ENCODE data around the gene TIMM13. TPM values are rescaled to one million over a fixed set of nuclear protein-coding genes. Genes with fewer than 3 reads are reported as not detected.

Gene TIMM13
- total and polyA plus RNA-seq, 2 donors (not counting 1 experiment from before 2014, with no cell fraction given) = 19.4 to 32.5 TPM

GRCh38 chr19:2441096-2441752 is 13.8 kb upstream of the TIMM13 start:
- Mint-ChIP-seq H3K9me3 (ENCODE audit: insufficient read depth) (no peaks in the 10 kb centered on the region), H3K27me3 (no peaks in the 10 kb centered on the region), H3K4me1 (peaks cover under 1% of the 10 kb centered on the region), H3K4me3 (no peak overlapping the region), H3K27ac (no peak overlapping the region)
- peaks cover 19% of the 10 kb centered on the region for H3K79me2 ChIP-seq (ENCODE audit: control insufficient read depth, insufficient read depth, low read length)
- H3K9ac ChIP-seq (ENCODE audit: low read length) = no peak overlapping the region
- H4K20me1 ChIP-seq (ENCODE audit: control insufficient read depth, insufficient read depth, low read length, poor library complexity, severe bottlenecking) = no peaks in the 10 kb centered on the region
- no peak for DNase-seq
- H3K4me2 ChIP-seq (replicated peaks; ENCODE audit: low read depth, low read length, poor library complexity, severe bottlenecking) = no peak overlapping the region
- H3K27ac ChIP-seq (ENCODE audit: low read length in 2 of 2) = no peak overlapping the region
- H3K9me3 ChIP-seq (ENCODE audit: control extremely low read depth in 1 of 3, control insufficient read depth in 2 of 3, insufficient read depth in 1 of 3, low read length in 2 of 3) = no peaks in the 10 kb centered on the region
- TF ChIP-seq, protein P1, sequence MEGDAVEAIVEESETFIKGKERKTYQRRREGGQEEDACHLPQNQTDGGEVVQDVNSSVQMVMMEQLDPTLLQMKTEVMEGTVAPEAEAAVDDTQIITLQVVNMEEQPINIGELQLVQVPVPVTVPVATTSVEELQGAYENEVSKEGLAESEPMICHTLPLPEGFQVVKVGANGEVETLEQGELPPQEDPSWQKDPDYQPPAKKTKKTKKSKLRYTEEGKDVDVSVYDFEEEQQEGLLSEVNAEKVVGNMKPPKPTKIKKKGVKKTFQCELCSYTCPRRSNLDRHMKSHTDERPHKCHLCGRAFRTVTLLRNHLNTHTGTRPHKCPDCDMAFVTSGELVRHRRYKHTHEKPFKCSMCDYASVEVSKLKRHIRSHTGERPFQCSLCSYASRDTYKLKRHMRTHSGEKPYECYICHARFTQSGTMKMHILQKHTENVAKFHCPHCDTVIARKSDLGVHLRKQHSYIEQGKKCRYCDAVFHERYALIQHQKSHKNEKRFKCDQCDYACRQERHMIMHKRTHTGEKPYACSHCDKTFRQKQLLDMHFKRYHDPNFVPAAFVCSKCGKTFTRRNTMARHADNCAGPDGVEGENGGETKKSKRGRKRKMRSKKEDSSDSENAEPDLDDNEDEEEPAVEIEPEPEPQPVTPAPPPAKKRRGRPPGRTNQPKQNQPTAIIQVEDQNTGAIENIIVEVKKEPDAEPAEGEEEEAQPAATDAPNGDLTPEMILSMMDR (IDR thresholded peaks at IDR 0.05) = no peak
- no peak for TF ChIP-seq EZH2 (IDR thresholded peaks at IDR 0.05; ENCODE audit: borderline replicate concordance, insufficient read depth, low read depth, low read length, poor library complexity, severe bottlenecking)
- no peak for ATAC-seq (ENCODE audit: low read depth)
- ChIA-PET CTCF (interaction anchor here (1.1 kb wide), 1 partner anchor 207 kb away, joined by 8 read pairs; no protein-coding TSS in a partner anchor), POLR2A (no interaction called here)
- H3K27me3 ChIP-seq (replicated peaks in 1 of 4; ENCODE audit: control extremely low read depth in 1 of 4, control insufficient read depth in 3 of 4, insufficient read depth in 4 of 4, low read length in 3 of 4) = no peaks in the 10 kb centered on the region
- intact Hi-C loops (cut with micrococcal nuclease) = no loop called here
- 98% methylated on average over 26 of the region's 26 CpGs for WGBS (ENCODE audit: insufficient coverage)
- peaks cover 0 to 14% of the 10 kb centered on the region in 2 experiments for H3K36me3 ChIP-seq (replicated peaks in 1 of 2; ENCODE audit: control extremely low read depth in 1 of 2, control insufficient read depth in 1 of 2, extremely low read depth in 1 of 2, insufficient read depth in 2 of 2, low read length in 1 of 2)
- H3K4me3 ChIP-seq (ENCODE audit: control extremely low read depth in 1 of 5, extremely low read depth in 1 of 5, insufficient read depth in 1 of 5, low read depth in 2 of 5, low read length in 4 of 5) = no peak overlapping the region
- no peak overlapping the region for H2AFZ ChIP-seq (ENCODE audit: insufficient read depth, low read depth, low read length, poor library complexity, severe bottlenecking)
- H3K4me1 ChIP-seq (ENCODE audit: control insufficient read depth in 2 of 2, insufficient read depth in 2 of 2, low read length in 2 of 2) = peaks cover 2 to 3% of the 10 kb centered on the region in 2 donors

GRCh38 chr19:2440515-2440914 is 13.1 kb upstream of the TIMM13 start:
- H3K36me3 ChIP-seq (replicated peaks in 1 of 2; ENCODE audit: control extremely low read depth in 1 of 2, control insufficient read depth in 1 of 2, extremely low read depth in 1 of 2, insufficient read depth in 2 of 2, low read length in 1 of 2) = peaks cover 0 to 14% of the 10 kb centered on the region in 2 experiments
- ATAC-seq (ENCODE audit: low read depth) = no peak
- H4K20me1 ChIP-seq (ENCODE audit: control insufficient read depth, insufficient read depth, low read length, poor library complexity, severe bottlenecking) = no peaks in the 10 kb centered on the region
- no peaks in the 10 kb centered on the region for H3K27me3 ChIP-seq (replicated peaks in 1 of 4; ENCODE audit: control extremely low read depth in 1 of 4, control insufficient read depth in 3 of 4, insufficient read depth in 4 of 4, low read length in 3 of 4)
- DNase-seq = no peak
- 100% methylated on average over 1 of the region's 1 CpG for WGBS (ENCODE audit: insufficient coverage)
- TF ChIP-seq, protein P1 (IDR thresholded peaks at IDR 0.05) = no peak
- TF ChIP-seq EZH2 (IDR thresholded peaks at IDR 0.05; ENCODE audit: borderline replicate concordance, insufficient read depth, low read depth, low read length, poor library complexity, severe bottlenecking) = no peak
- POLR2A ChIA-PET = no interaction called here
- no peak overlapping the region for H3K9ac ChIP-seq (ENCODE audit: low read length)
- intact Hi-C loops (cut with micrococcal nuclease) = no loop called here
- H2AFZ ChIP-seq (ENCODE audit: insufficient read depth, low read depth, low read length, poor library complexity, severe bottlenecking) = no peak overlapping the region
- no peaks in the 10 kb centered on the region for H3K27me3 Mint-ChIP-seq
- no peaks in the 10 kb centered on the region for H3K9me3 ChIP-seq (ENCODE audit: control extremely low read depth in 1 of 3, control insufficient read depth in 2 of 3, insufficient read depth in 1 of 3, low read length in 2 of 3)
- no peak overlapping the region for H3K4me3 Mint-ChIP-seq
- no peak overlapping the region for H3K4me2 ChIP-seq (replicated peaks; ENCODE audit: low read depth, low read length, poor library complexity, severe bottlenecking)
- H3K79me2 ChIP-seq (ENCODE audit: control insufficient read depth, insufficient read depth, low read length) = peaks cover 16% of the 10 kb centered on the region
- no peaks in the 10 kb centered on the region for H3K9me3 Mint-ChIP-seq (ENCODE audit: insufficient read depth)
- H3K4me1 Mint-ChIP-seq = no peaks in the 10 kb centered on the region
- H3K27ac ChIP-seq (ENCODE audit: low read length in 2 of 2) = no peak overlapping the region
- no peaks in the 10 kb centered on the region for H3K4me1 ChIP-seq (ENCODE audit: control insufficient read depth in 2 of 2, insufficient read depth in 2 of 2, low read length in 2 of 2)
- H3K4me3 ChIP-seq (ENCODE audit: control extremely low read depth in 1 of 5, extremely low read depth in 1 of 5, insufficient read depth in 1 of 5, low read depth in 2 of 5, low read length in 4 of 5) = no peak overlapping the region
- H3K27ac Mint-ChIP-seq = no peak overlapping the region
- CTCF ChIA-PET = no interaction called here

Data from B cell (primary cell).